Suprapubic skin (tissue), 4 donors: ENCODE results near the gene SLC22A23.

Experiments used
- EP300 ChIP-seq: sonication (generic); formaldehyde crosslinking; IDR thresholded peaks from one replicate; pipeline ENCODE4 v1.6.1; 2017; ENCODE audit warnings: antibody characterized with exemption
- POLR2A ChIP-seq, 2 donors: fragments of 450-650 bp; IDR thresholded peaks; one replicate each; pipeline ENCODE4 v1.6.1; 2017; ENCODE audit warnings: antibody characterized with exemption in 2 of 2, mild to moderate bottlenecking in 2 of 2, moderate library complexity in 2 of 2
- POLR2AphosphoS5 ChIP-seq, 3 donors: sonication (generic); formaldehyde crosslinking; IDR thresholded peaks; one replicate each; pipeline ENCODE4 v1.6.1; 2017; ENCODE audit warnings: antibody characterized with exemption in 3 of 3
- TF ChIP-seq, protein P1 (sequence below), 2 donors: fragments of 200-600 bp in 1 of 2; fragments of 450-650 bp in 1 of 2; sonication (generic) in 1 of 2; IDR thresholded peaks; one replicate each; pipeline ENCODE4 v1.5.1; 2016 to 2019; ENCODE audit warnings: antibody characterized with exemption in 2 of 2, mild to moderate bottlenecking in 1 of 2, moderate library complexity in 1 of 2

DNA sequence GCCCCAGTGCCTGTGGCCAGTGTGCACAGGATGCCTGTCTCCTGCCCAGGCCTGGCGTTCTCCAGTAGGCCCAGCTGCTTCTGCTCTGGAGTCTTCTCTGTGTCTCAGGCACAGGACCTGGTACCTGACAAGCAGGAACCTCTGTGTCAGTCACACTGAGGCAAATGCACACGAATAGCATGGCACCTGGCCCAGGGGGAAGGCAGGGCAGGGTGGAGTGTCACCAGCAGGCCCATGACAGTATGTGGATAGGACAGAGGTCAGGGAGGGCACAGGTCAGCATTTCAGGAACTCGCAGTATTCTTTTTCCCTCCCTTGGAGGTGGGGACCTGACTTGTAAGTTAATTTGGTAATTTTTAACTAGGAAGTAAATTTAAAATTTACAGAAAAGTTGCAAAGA lies 192.5 kb downstream of the SLC22A23 start:
- TF ChIP-seq POLR2A (IDR thresholded peaks at IDR 0.05) (no peak), POLR2AphosphoS5 (IDR thresholded peaks at IDR 0.05) (no peak), EP300 (no peak)
- TF ChIP-seq, protein P1, sequence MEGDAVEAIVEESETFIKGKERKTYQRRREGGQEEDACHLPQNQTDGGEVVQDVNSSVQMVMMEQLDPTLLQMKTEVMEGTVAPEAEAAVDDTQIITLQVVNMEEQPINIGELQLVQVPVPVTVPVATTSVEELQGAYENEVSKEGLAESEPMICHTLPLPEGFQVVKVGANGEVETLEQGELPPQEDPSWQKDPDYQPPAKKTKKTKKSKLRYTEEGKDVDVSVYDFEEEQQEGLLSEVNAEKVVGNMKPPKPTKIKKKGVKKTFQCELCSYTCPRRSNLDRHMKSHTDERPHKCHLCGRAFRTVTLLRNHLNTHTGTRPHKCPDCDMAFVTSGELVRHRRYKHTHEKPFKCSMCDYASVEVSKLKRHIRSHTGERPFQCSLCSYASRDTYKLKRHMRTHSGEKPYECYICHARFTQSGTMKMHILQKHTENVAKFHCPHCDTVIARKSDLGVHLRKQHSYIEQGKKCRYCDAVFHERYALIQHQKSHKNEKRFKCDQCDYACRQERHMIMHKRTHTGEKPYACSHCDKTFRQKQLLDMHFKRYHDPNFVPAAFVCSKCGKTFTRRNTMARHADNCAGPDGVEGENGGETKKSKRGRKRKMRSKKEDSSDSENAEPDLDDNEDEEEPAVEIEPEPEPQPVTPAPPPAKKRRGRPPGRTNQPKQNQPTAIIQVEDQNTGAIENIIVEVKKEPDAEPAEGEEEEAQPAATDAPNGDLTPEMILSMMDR (IDR thresholded peaks at IDR 0.05): no peak
